Ovary (tissue), 9 donors: ENCODE results near the gene TBC1D24. TPM values are rescaled to one million over a fixed set of nuclear protein-coding genes. Genes with fewer than 3 reads are reported as not detected.

Experiments used
- DNase-seq, 5 donors: peaks; one replicate each; pipeline ENCODE4 v3.0.0-alpha.2; 2019 to 2020
- H3K27ac ChIP-seq, 2 donors: fragments of 200-600 bp; one replicate each; pipeline versions ENCODE4 v1.5.1 to v1.8.0; 2019 to 2022
- H3K27me3 ChIP-seq: fragments of 200-600 bp; one replicate; pipeline ENCODE4 v1.8.0; 2022
- H3K36me3 ChIP-seq: fragments of 200-600 bp; sonication (generic); one replicate; pipeline ENCODE4 v1.5.1; 2019
- H3K4me1 ChIP-seq: one replicate; pipeline ENCODE4 v1.8.1; 2013; ENCODE audit warnings: mild to moderate bottlenecking, moderate library complexity; ENCODE audit not compliant: insufficient read depth
- H3K4me3 ChIP-seq: fragments of 200-600 bp; sonication (generic); one replicate; pipeline ENCODE4 v1.5.1; 2017
- H3K9me3 ChIP-seq, 2 donors: fragments of 200-600 bp in 1 of 2; sonication (generic) in 1 of 2; one replicate each; pipeline versions ENCODE4 v1.5.1 to v1.8.1; 2013 to 2019; ENCODE audit warnings: mild to moderate bottlenecking in 1 of 2, moderate library complexity in 1 of 2
- CTCF ChIP-seq, 3 donors: fragments of 450-650 bp in 2 of 3; fragments of 200-600 bp in 1 of 3; IDR thresholded peaks; one replicate each; pipeline versions ENCODE4 v1.5.1 to v1.8.0; 2016 to 2022; ENCODE audit warnings: antibody characterized with exemption in 3 of 3, mild to moderate bottlenecking in 1 of 3
- EP300 ChIP-seq: sonication (generic); formaldehyde crosslinking; IDR thresholded peaks from one replicate; pipeline ENCODE4 v1.6.1; 2017; ENCODE audit warnings: antibody characterized with exemption
- POLR2A ChIP-seq: fragments of 450-650 bp; IDR thresholded peaks from one replicate; pipeline ENCODE4 v1.6.1; 2017; ENCODE audit warnings: antibody characterized with exemption, mild to moderate bottlenecking, moderate library complexity
- WGBS, 3 donors: extraction: QIAGEN DNeasy Blood & Tissue Kit in 1 of 3; methylation state at CpG; one replicate each; pipeline versions ENCODE4 v1.1.5 to v1.1.7; 2013 to 2017; 5-methylcytosine and 5-hydroxymethylcytosine counted together
- intact Hi-C, 4 donors: fragments of 100-400 bp; cut with DNase I; formaldehyde crosslinking; loops; one replicate each; pipeline versions ENCODE4 v1.11.0 to v1.15.1; 2022 to 2023
- polyA plus RNA-seq, 2 donors: library from polyadenylated mRNA; stranded (reverse); fragments of 200-250 nt in 1 of 2; fragments of 350-450 nt in 1 of 2; fragmentation: Illumina TruSeq in 1 of 2; extraction: RNeasy Lipid Tissue Mini Kit (QIAGEN cat#74804) in 1 of 2; gene quantifications; one replicate each; pipeline ENCODE4 v1.2.3, GENCODE V29; 2013 to 2014
- total RNA-seq, 7 donors: library from RNA; depleted of rRNA in 2 of 7; stranded (reverse); fragments of >200 nt in 2 of 7; fragmentation: NEBNext Ultra II Directional in 3 of 7; extraction: Animal tissue kit (Norgen Biotek cat#: 25700) in 3 of 7; gene quantifications; one replicate each; pipeline versions ENCODE4 v1.1.0 to v1.2.4, GENCODE V29; 2016 to 2023
- donor health status: DM: no; HTN: no; CAD: no; lungs with moderate emphysema.
- donor health status: DM: no; HTN: no; CAD: no.
- donor health status: Bipolar disorder and iron deficiency.
- donor health status: DM: yes; HTN: yes; CAD: no.
- donor health status: DM: no; HTN: no; CAD: no.
- donor health status: DM: yes; HTN: yes; CAD: no.

Gene TBC1D24
- total and polyA plus RNA-seq, 9 donors = 1.9 to 8.1 (median 6.0) TPM

GRCh38 chr16:2516391-2517240, 41.7 kb downstream of the TBC1D24 start:
- Histone ChIP-seq H3K4me3 (no peak overlapping the region), H3K27ac (no peak overlapping the region), H3K27me3 (no peaks in the 10 kb centered on the region), H3K9me3 (no peaks in the 10 kb centered on the region), H3K4me1 (peaks cover 35% of the 10 kb centered on the region), H3K36me3 (no peaks in the 10 kb centered on the region)
- intact Hi-C loops = no loop called here
- WGBS, 3 donors = 66 to 70% (median 67%) methylated on average over 11 of the region's 11 CpGs
- peak in 1 of 5 donors; percentile 39 for DNase-seq
- TF ChIP-seq POLR2A = no peak
- TF ChIP-seq CTCF (IDR thresholded peaks at IDR 0.05) = no peak
- no peak for TF ChIP-seq EP300

GRCh38 chr16:2517954-2518605, 43.2 kb downstream of the TBC1D24 start:
- TF ChIP-seq POLR2A (no peak), CTCF (IDR thresholded peaks at IDR 0.05) (no peak), EP300 (no peak)
- H3K27ac ChIP-seq = no peak overlapping the region
- 67 to 71% (median 67%) methylated on average over 12 of the region's 12 CpGs for WGBS, 3 donors
- no peaks in the 10 kb centered on the region for H3K36me3 ChIP-seq
- H3K4me1 ChIP-seq = peaks cover 35% of the 10 kb centered on the region
- no peak overlapping the region for H3K4me3 ChIP-seq
- intact Hi-C loops = no loop called here
- no peaks in the 10 kb centered on the region for H3K27me3 ChIP-seq
- DNase-seq = peak in 2 of 5 donors; percentile 10 to 16
- H3K9me3 ChIP-seq = no peaks in the 10 kb centered on the region

- 77 to 82% (median 78%) methylated on average over 33 to 39 of the region's 39 CpGs for WGBS, 3 donors
- Histone ChIP-seq H3K27me3 (no peaks in the 10 kb centered on the region), H3K27ac (peak overlapping the region in 1 of 2 donors; percentile 28), H3K9me3 (no peaks in the 10 kb centered on the region), H3K36me3 (no peaks in the 10 kb centered on the region), H3K4me3 (peak overlapping the region; percentile 18), H3K4me1 (peaks cover 35% of the 10 kb centered on the region)
- intact Hi-C loops = no loop called here
- TF ChIP-seq EP300 (no peak), POLR2A (no peak), CTCF (IDR thresholded peaks at IDR 0.05) (no peak)
- DNase-seq = peak in 4 of 5 donors; percentile 42 to 72 (median 58)
Observed at GRCh38 chr16:2518823-2519710, 44.1 kb downstream of the TBC1D24 start.

- H3K36me3 ChIP-seq = no peaks in the 10 kb centered on the region
- TF ChIP-seq EP300 (no peak), CTCF (IDR thresholded peaks at IDR 0.05) (no peak), POLR2A (no peak)
- intact Hi-C loops = no loop called here
- no peaks in the 10 kb centered on the region for H3K27me3 ChIP-seq
- H3K27ac ChIP-seq = peak overlapping the region in 1 of 2 donors; percentile 28
- no peaks in the 10 kb centered on the region for H3K9me3 ChIP-seq
- peak overlapping the region; percentile 18 for H3K4me3 ChIP-seq
- DNase-seq = peak in 3 of 5 donors; percentile 18 to 59 (median 46)
- H3K4me1 ChIP-seq = peaks cover 35% of the 10 kb centered on the region
- 30 to 38% (median 34%) methylated on average over 22 of the region's 22 CpGs for WGBS, 3 donors
Observed at GRCh38 chr16:2519711-2520080, 44.8 kb downstream of the TBC1D24 start.
